ENCODE measurements around the gene UNC93B1.
"Not testable (repeated sequence)": the region's sequence is repeated elsewhere in the genome, so short reads cannot be mapped to it uniquely, and the experiment has no call there.

DNA sequence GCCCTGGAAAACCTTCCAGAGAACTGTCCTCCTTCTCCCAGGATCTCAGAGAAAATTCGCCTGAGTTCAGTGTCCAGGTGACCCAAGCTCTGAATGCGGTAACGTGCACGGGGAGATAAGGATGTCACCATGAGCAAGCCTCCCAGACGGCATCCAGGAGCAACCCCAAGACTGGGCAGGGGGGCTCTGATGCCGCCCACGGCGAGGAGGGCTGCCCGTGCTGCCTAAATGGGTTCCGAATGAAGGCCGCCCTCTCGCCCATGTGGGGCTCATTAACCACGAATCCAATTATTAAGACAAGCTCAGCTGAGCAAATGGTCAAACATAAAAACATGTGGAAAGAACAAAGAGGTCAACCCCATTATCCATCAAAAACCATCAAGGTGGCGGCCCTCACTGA, 49.6 kb downstream of the UNC93B1 start:
- TF ChIP-seq, protein P1, sequence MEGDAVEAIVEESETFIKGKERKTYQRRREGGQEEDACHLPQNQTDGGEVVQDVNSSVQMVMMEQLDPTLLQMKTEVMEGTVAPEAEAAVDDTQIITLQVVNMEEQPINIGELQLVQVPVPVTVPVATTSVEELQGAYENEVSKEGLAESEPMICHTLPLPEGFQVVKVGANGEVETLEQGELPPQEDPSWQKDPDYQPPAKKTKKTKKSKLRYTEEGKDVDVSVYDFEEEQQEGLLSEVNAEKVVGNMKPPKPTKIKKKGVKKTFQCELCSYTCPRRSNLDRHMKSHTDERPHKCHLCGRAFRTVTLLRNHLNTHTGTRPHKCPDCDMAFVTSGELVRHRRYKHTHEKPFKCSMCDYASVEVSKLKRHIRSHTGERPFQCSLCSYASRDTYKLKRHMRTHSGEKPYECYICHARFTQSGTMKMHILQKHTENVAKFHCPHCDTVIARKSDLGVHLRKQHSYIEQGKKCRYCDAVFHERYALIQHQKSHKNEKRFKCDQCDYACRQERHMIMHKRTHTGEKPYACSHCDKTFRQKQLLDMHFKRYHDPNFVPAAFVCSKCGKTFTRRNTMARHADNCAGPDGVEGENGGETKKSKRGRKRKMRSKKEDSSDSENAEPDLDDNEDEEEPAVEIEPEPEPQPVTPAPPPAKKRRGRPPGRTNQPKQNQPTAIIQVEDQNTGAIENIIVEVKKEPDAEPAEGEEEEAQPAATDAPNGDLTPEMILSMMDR (optimal IDR thresholded peaks at IDR 0.05 in 1 of 3, IDR thresholded peaks at IDR 0.05 in 1 of 3, conservative IDR thresholded peaks at IDR 0.05 in 1 of 3; ENCODE audit: extremely low read depth in 1 of 3, insufficient read depth in 2 of 3, low read length in 3 of 3), result not testable (repeated sequence)
- not testable (repeated sequence) for TF ChIP-seq EZH2 (IDR thresholded peaks at IDR 0.05; ENCODE audit: low read length)

Measured in keratinocyte (primary cell).